ENCODE results near the gene NECAB3.
"Not testable (repeated sequence)": the region's sequence is repeated elsewhere in the genome, so short reads cannot be mapped to it uniquely, and the experiment has no call there.

Gene NECAB3

GRCh38 chr20:33644313-33645071 is 29.7 kb downstream of the NECAB3 start:
- peaks cover 55% of the 10 kb centered on the region for H3K36me3 ChIP-seq
- no peaks in the 10 kb centered on the region for H3K9me3 ChIP-seq (ENCODE audit: severe bottlenecking)
- no peak overlapping the region for H3K27ac ChIP-seq
- no peak for DNase-seq
- H3K27me3 ChIP-seq (ENCODE audit: insufficient read depth, low read depth, severe bottlenecking): no peaks in the 10 kb centered on the region
- H3K4me3 ChIP-seq (ENCODE audit: low read depth, low read length): no peak overlapping the region
- no peak for TF ChIP-seq CTCF (IDR thresholded peaks at IDR 0.05; ENCODE audit: low read depth, low read length)

- Histone ChIP-seq H3K9me3 (ENCODE audit: severe bottlenecking) (no peaks in the 10 kb centered on the region), H3K36me3 (peaks cover 70% of the 10 kb centered on the region), H3K27ac (no peak overlapping the region), H3K27me3 (ENCODE audit: insufficient read depth, low read depth, severe bottlenecking) (no peaks in the 10 kb centered on the region), H3K4me3 (ENCODE audit: low read depth, low read length) (no peak overlapping the region)
- no peak for DNase-seq
- no peak for TF ChIP-seq CTCF (IDR thresholded peaks at IDR 0.05; ENCODE audit: low read depth, low read length)
Measured at GRCh38 chr20:33640287-33640686, 33.9 kb downstream of the NECAB3 start.

GRCh38 chr20:33636776-33637175 is 37.5 kb downstream of the NECAB3 start:
- no peak for DNase-seq
- H3K4me3 ChIP-seq (ENCODE audit: low read depth, low read length): no peak overlapping the region
- H3K36me3 ChIP-seq: peaks cover 68% of the 10 kb centered on the region
- H3K27ac ChIP-seq: no peak overlapping the region
- H3K27me3 ChIP-seq (ENCODE audit: insufficient read depth, low read depth, severe bottlenecking): no peaks in the 10 kb centered on the region
- no peaks in the 10 kb centered on the region for H3K9me3 ChIP-seq (ENCODE audit: severe bottlenecking)
- no peak for TF ChIP-seq CTCF (IDR thresholded peaks at IDR 0.05; ENCODE audit: low read depth, low read length)

GRCh38 chr20:33635341-33635740 is 38.9 kb downstream of the NECAB3 start:
- H3K27ac ChIP-seq: no peak overlapping the region
- TF ChIP-seq CTCF (IDR thresholded peaks at IDR 0.05; ENCODE audit: low read depth, low read length): no peak
- H3K36me3 ChIP-seq: peaks cover 69% of the 10 kb centered on the region
- H3K4me3 ChIP-seq (ENCODE audit: low read depth, low read length): no peak overlapping the region
- DNase-seq: no peak
- H3K9me3 ChIP-seq (ENCODE audit: severe bottlenecking): no peaks in the 10 kb centered on the region
- H3K27me3 ChIP-seq (ENCODE audit: insufficient read depth, low read depth, severe bottlenecking): no peaks in the 10 kb centered on the region

- peaks cover 78% of the 10 kb centered on the region for H3K36me3 ChIP-seq
- not testable (repeated sequence) for H3K27me3 ChIP-seq (ENCODE audit: insufficient read depth, low read depth, severe bottlenecking); H3K9me3 ChIP-seq (ENCODE audit: severe bottlenecking); DNase-seq; H3K4me3 ChIP-seq (ENCODE audit: low read depth, low read length); H3K27ac ChIP-seq
Measured at GRCh38 chr20:33631910-33632309, 42.3 kb downstream of the NECAB3 start.

- Histone ChIP-seq H3K4me3 (ENCODE audit: low read depth, low read length) (no peak overlapping the region), H3K27me3 (ENCODE audit: insufficient read depth, low read depth, severe bottlenecking) (no peaks in the 10 kb centered on the region), H3K27ac (no peak overlapping the region), H3K9me3 (ENCODE audit: severe bottlenecking) (no peaks in the 10 kb centered on the region), H3K36me3 (peaks cover 82% of the 10 kb centered on the region)
- no peak for TF ChIP-seq CTCF (IDR thresholded peaks at IDR 0.05; ENCODE audit: low read depth, low read length)
- DNase-seq: no peak
Measured at GRCh38 chr20:33630507-33630906, 43.7 kb downstream of the NECAB3 start.
